SU-DHL-6 (cell line): Measurements from ENCODE around the gene SLC39A6.
"Not testable (repeated sequence)": the region's sequence is repeated elsewhere in the genome, so short reads cannot be mapped to it uniquely, and the experiment has no call there.

Source experiments
- CTCF ChIP-seq: fragments of 200-600 bp; sonication (generic); IDR thresholded peaks from one replicate; pipeline ENCODE4 v1.5.1; 2017; ENCODE audit warnings: antibody characterized with exemption, mild to moderate bottlenecking, low read length, moderate library complexity; ENCODE audit not compliant: insufficient read depth, poor library complexity, severe bottlenecking
- EZH2phosphoT487 ChIP-seq: fragments of 200-600 bp; sonication (generic), shearing (Covaris generic); conservative IDR thresholded peaks from 2 replicates; pipeline ENCODE4 v1.6.1; 2018; ENCODE audit warnings: mild to moderate bottlenecking, antibody characterized with exemption, low read length, moderate library complexity, mixed read lengths

DNA sequence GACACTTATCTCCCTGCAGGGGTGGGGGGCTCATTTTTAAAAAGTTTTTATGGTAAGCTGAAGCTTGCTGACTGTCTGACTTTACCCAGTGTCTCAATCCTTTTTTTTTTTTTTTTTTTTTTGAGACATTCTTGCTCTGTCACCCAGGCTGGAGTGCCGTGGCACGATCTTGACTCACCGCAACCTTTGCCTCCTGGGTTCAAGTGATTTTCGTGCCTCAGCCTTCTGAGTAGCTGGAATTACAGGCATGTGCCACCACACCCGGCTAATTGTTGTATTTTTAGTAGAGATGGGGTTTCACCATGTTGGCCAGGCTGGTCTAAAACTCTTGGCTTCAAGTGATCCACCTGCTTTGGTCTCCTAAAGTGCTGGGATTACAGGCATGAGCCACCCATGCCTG, 37.0 kb downstream of the SLC39A6 start:
- not testable (repeated sequence) for TF ChIP-seq CTCF, EZH2phosphoT487
